Breast epithelium (tissue), 3 donors: Measurements from ENCODE around the gene CHST1.

ENCODE experiments used
- POLR2AphosphoS5 ChIP-seq, 3 donors: sonication (generic); formaldehyde crosslinking; IDR thresholded peaks; one replicate each; pipeline ENCODE4 v1.6.1; 2017; ENCODE audit warnings: antibody characterized with exemption in 3 of 3
- TF ChIP-seq, protein P1 (sequence below), 3 donors: fragments of 450-650 bp; IDR thresholded peaks; one replicate each; pipeline ENCODE4 v1.5.1; 2016 to 2017; ENCODE audit warnings: antibody characterized with exemption in 3 of 3, mild to moderate bottlenecking in 3 of 3, moderate library complexity in 3 of 3

GRCh38 chr11:45674481-45675190, 9.2 kb upstream of the CHST1 start:
- TF ChIP-seq, protein P1, sequence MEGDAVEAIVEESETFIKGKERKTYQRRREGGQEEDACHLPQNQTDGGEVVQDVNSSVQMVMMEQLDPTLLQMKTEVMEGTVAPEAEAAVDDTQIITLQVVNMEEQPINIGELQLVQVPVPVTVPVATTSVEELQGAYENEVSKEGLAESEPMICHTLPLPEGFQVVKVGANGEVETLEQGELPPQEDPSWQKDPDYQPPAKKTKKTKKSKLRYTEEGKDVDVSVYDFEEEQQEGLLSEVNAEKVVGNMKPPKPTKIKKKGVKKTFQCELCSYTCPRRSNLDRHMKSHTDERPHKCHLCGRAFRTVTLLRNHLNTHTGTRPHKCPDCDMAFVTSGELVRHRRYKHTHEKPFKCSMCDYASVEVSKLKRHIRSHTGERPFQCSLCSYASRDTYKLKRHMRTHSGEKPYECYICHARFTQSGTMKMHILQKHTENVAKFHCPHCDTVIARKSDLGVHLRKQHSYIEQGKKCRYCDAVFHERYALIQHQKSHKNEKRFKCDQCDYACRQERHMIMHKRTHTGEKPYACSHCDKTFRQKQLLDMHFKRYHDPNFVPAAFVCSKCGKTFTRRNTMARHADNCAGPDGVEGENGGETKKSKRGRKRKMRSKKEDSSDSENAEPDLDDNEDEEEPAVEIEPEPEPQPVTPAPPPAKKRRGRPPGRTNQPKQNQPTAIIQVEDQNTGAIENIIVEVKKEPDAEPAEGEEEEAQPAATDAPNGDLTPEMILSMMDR (IDR thresholded peaks at IDR 0.05), result no peak
- TF ChIP-seq POLR2AphosphoS5 (IDR thresholded peaks at IDR 0.05), result no peak
